Mesendoderm (in vitro differentiated cells): ENCODE results near the gene SCYGR8. TPM values are rescaled to one million over a fixed set of nuclear protein-coding genes. Genes with fewer than 3 reads are reported as not detected.

ENCODE experiments used
- DNase-seq: peaks from one replicate; pipeline ENCODE4 v3.0.0; 2013
- H2AK5ac ChIP-seq: 2 replicates; pipeline ENCODE4 v1.6.1; 2013; ENCODE audit warnings: low read length, inconsistent platforms
- H2BK120ac ChIP-seq: 2 replicates; pipeline ENCODE4 v1.6.1; 2013; ENCODE audit warnings: low read depth, mild to moderate bottlenecking, low read length, moderate library complexity, mixed read lengths
- H2BK15ac ChIP-seq: replicated peaks from 2 replicates; pipeline ENCODE4 v1.6.1; 2013; ENCODE audit warnings: low read depth, mild to moderate bottlenecking, moderate library complexity
- H2BK5ac ChIP-seq: 2 replicates; pipeline ENCODE4 v1.6.1; 2013; ENCODE audit warnings: low read length, inconsistent platforms
- H3K18ac ChIP-seq: 2 replicates; pipeline ENCODE4 v1.6.1; 2013; ENCODE audit warnings: mild to moderate bottlenecking, low read length, mixed read lengths
- H3K23ac ChIP-seq: one replicate; pipeline ENCODE4 v1.6.1; 2013; ENCODE audit warnings: low read length
- H3K27ac ChIP-seq: 2 replicates; pipeline ENCODE4 v1.5.1; 2013; ENCODE audit warnings: low read depth, mild to moderate bottlenecking, inconsistent platforms, low read length, moderate library complexity
- H3K27me3 ChIP-seq: 2 replicates; pipeline ENCODE4 v1.6.1; 2013; ENCODE audit warnings: low read length, control low read depth, mild to moderate bottlenecking, inconsistent platforms; ENCODE audit not compliant: insufficient read depth, poor library complexity
- H3K36me3 ChIP-seq: 2 replicates; pipeline ENCODE4 v1.6.1; 2013; ENCODE audit warnings: low read length, inconsistent platforms; ENCODE audit not compliant: control insufficient read depth, insufficient read depth
- H3K4ac ChIP-seq: one replicate; pipeline ENCODE4 v1.6.1; 2013; ENCODE audit warnings: low read depth, mild to moderate bottlenecking, low read length, moderate library complexity
- H3K4me1 ChIP-seq: 2 replicates; pipeline ENCODE4 v1.6.1; 2013; ENCODE audit warnings: low read depth, low read length, inconsistent platforms; ENCODE audit not compliant: control insufficient read depth
- H3K4me2 ChIP-seq: 2 replicates; pipeline ENCODE4 v1.6.1; 2013; ENCODE audit warnings: low read length
- H3K4me3 ChIP-seq: 2 replicates; pipeline ENCODE4 v1.5.1; 2013; ENCODE audit warnings: mild to moderate bottlenecking, low read length
- H3K56ac ChIP-seq: one replicate; pipeline ENCODE4 v1.6.1; 2013; ENCODE audit warnings: low read length
- H3K79me1 ChIP-seq: 2 replicates; pipeline ENCODE4 v1.6.1; 2013; ENCODE audit warnings: low read length, inconsistent platforms
- H3K79me2 ChIP-seq: 2 replicates; pipeline ENCODE4 v1.6.1; 2013; ENCODE audit warnings: mild to moderate bottlenecking, low read length; ENCODE audit not compliant: control insufficient read depth, insufficient read depth
- H3K9ac ChIP-seq: 2 replicates; pipeline ENCODE4 v1.6.1; 2013; ENCODE audit warnings: low read length, inconsistent platforms
- H4K5ac ChIP-seq: one replicate; pipeline ENCODE4 v1.6.1; 2013; ENCODE audit warnings: low read length
- H4K8ac ChIP-seq: one replicate; pipeline ENCODE4 v1.6.1; 2013; ENCODE audit warnings: low read depth, mild to moderate bottlenecking, control low read depth, low read length, moderate library complexity
- WGBS: extraction: QIAGEN DNeasy Blood & Tissue Kit; methylation state at CpG from one replicate; pipeline ENCODE4 v1.1.7; 2013; ENCODE audit warnings: low lambda C conversion rate, missing lambda C conversion rate; ENCODE audit not compliant: insufficient coverage; ENCODE audit errors: extremely low coverage; 5-methylcytosine and 5-hydroxymethylcytosine counted together
- polyA plus RNA-seq, 2 experiments: library from polyadenylated mRNA; stranded (reverse); fragments of 200-250 nt; gene quantifications; one replicate each; pipeline ENCODE4 v1.2.3, GENCODE V29; 2013

Gene SCYGR8, protein sequence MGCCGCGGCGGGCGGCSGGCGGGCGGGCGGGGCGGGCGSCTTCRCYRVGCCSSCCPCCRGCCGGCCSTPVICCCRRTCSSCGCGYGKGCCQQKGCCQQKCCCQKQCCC
- polyA plus RNA-seq (2013, experiment 1 of 2) = not detected
- polyA plus RNA-seq (2013, experiment 2 of 2) = not detected

DNA sequence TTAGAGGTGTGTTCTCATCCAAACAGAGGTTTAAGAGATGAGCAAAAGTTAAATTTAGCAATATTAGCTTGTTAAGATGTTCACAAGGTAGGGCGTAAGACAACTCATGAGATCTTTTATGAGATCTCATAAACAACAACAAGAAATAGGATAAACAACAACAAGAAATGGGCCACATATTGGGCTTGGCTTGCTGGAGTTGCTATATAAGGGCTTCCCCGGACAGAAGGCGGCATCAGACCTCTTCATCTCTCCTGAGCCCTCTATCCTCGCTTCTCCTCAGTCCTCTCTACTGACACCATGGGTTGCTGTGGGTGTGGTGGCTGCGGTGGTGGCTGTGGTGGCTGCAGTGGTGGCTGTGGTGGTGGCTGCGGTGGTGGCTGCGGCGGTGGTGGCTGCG lies at the start of gene SCYGR8:
Gene SCYGR8 (plus strand): TSS at position 301 of the 400 bp plus-strand sequence. CDS start 0 bp downstream, at position 301.
- no peaks in the 10 kb centered on the region for H3K4me1 ChIP-seq
- no peak within 1 kb of the TSS for H4K8ac ChIP-seq
- no peak within 1 kb of the TSS for H3K56ac ChIP-seq
- no peaks in the 10 kb centered on the region for H3K36me3 ChIP-seq
- H3K27ac ChIP-seq = no peak within 1 kb of the TSS
- H3K27me3 ChIP-seq = no peaks in the 10 kb centered on the region
- H3K4me2 ChIP-seq = no peak within 1 kb of the TSS
- no peak within 1 kb of the TSS for H3K4me3 ChIP-seq
- no peak within 1 kb of the TSS for H3K18ac ChIP-seq
- no peak within 1 kb of the TSS for H2BK5ac ChIP-seq
- no peaks in the 10 kb centered on the region for H3K79me1 ChIP-seq
- H2AK5ac ChIP-seq = no peak within 1 kb of the TSS
- WGBS = no CpG with 5 or more reads among the region's 9 CpGs
- no peak within 1 kb of the TSS for H2BK120ac ChIP-seq
- H4K5ac ChIP-seq = no peak within 1 kb of the TSS
- no peak for DNase-seq
- no peak within 1 kb of the TSS for H2BK15ac ChIP-seq
- H3K9ac ChIP-seq = no peak within 1 kb of the TSS
- no peaks in the 10 kb centered on the region for H3K79me2 ChIP-seq
- no peak within 1 kb of the TSS for H3K23ac ChIP-seq
- no peak within 1 kb of the TSS for H3K4ac ChIP-seq

DNA sequence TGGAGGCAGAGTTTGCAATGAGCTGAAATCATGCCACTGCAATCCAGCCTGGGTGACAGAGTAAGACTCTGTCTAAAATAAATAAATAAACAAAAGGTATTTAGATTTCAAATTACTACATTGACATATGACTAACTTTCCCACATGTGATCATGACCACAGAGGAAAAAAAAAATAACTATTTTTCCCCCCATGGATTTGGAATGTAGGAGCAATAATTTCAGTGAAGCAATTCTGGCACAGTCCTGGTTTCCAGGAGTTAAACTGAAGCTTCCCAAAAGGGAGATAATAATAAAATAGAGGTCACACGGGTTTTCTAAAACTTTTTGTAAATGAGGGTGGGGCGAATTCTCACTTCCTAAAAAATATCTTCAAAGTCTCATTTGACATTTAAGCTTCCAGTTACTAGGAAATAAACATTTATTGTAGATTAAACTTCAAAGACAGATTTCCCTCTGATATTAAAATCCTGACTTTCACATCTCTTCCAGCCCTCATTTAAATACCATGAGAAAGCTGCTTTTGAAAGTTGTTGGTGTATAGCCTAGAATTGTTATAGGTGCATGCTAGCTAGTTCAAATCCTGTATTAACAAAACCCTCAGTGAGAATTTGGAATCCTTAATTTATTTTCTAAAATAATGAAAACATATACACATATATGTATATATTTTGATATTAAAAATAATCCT lies 48.6 kb upstream of the SCYGR8 start:
- no peak for DNase-seq
- no peak overlapping the region for H3K4me2 ChIP-seq
- no peak overlapping the region for H3K9ac ChIP-seq
- H2BK120ac ChIP-seq = no peak overlapping the region
- no peak overlapping the region for H3K4ac ChIP-seq
- H3K27ac ChIP-seq = no peak overlapping the region
- no peaks in the 10 kb centered on the region for H3K27me3 ChIP-seq
- H2BK15ac ChIP-seq = no peak overlapping the region
- H3K4me1 ChIP-seq = no peaks in the 10 kb centered on the region
- H3K36me3 ChIP-seq = no peaks in the 10 kb centered on the region
- no peak overlapping the region for H4K5ac ChIP-seq
- no peak overlapping the region for H2BK5ac ChIP-seq
- H3K56ac ChIP-seq = no peak overlapping the region
- WGBS = no CpG with 5 or more reads among the region's 2 CpGs
- no peak overlapping the region for H3K4me3 ChIP-seq
- H3K79me2 ChIP-seq = no peaks in the 10 kb centered on the region
- H3K23ac ChIP-seq = no peak overlapping the region
- H2AK5ac ChIP-seq = no peak overlapping the region
- no peak overlapping the region for H4K8ac ChIP-seq
- no peak overlapping the region for H3K18ac ChIP-seq
- no peaks in the 10 kb centered on the region for H3K79me1 ChIP-seq

DNA sequence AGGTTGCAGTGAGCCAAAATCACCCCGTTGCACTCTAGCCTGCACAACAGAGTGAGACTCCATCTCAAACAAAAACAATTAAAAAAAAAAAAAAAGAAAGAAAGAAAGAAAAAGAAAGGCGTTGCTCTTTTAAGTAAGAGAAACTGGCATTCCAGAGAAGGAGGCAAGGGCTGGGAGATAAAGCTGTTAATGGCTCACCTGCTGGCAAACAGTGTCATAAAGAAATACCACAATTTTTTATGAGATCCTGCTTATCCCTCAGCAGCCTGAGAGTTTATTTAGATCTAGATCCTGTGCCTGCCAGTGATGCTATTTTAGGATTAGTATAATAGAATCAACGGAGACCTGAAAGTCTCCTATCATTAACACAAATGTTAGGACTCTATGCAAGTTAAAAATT lies 44.1 kb upstream of the SCYGR8 start:
- Histone ChIP-seq H3K4ac (no peak overlapping the region), H2BK5ac (no peak overlapping the region), H4K8ac (no peak overlapping the region), H3K79me1 (no peaks in the 10 kb centered on the region), H2AK5ac (no peak overlapping the region), H3K56ac (no peak overlapping the region), H3K18ac (no peak overlapping the region), H3K27me3 (no peaks in the 10 kb centered on the region), H3K27ac (no peak overlapping the region), H2BK120ac (no peak overlapping the region), H2BK15ac (no peak overlapping the region), H3K23ac (no peak overlapping the region), H3K4me2 (no peak overlapping the region), H3K4me1 (peaks cover 3% of the 10 kb centered on the region), H3K36me3 (no peaks in the 10 kb centered on the region), H3K79me2 (no peaks in the 10 kb centered on the region), H3K4me3 (no peak overlapping the region), H4K5ac (no peak overlapping the region), H3K9ac (no peak overlapping the region)
- peak; percentile 24 for DNase-seq
- no CpG with 5 or more reads among the region's 3 CpGs for WGBS

DNA sequence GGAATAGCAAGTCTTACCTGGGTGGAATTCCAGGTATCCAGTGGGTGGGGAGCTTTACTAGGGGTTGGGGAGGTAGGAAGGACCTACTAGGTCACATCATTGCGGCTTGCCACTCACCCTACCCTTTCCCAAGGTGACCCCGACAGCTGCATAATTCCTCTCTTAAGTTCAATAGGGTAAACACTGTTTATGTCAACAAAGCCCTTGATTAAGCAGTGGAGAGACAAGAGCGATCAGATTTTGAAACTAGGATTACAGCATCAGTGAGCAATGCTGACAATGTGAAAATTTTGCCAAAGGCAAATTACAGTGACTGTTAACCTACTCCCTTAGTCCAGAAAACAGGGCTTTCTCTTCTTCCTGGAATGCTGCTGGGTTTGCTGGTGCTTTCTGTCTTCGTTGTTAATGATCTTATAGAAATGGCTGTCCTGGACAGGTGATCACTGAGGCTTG lies 42.4 kb upstream of the SCYGR8 start:
- no peaks in the 10 kb centered on the region for H3K79me1 ChIP-seq
- H4K5ac ChIP-seq = no peak overlapping the region
- H3K79me2 ChIP-seq = no peaks in the 10 kb centered on the region
- no peak overlapping the region for H3K4me2 ChIP-seq
- no peak overlapping the region for H2BK120ac ChIP-seq
- no peak overlapping the region for H2BK15ac ChIP-seq
- peak; percentile 94 for DNase-seq
- no peak overlapping the region for H4K8ac ChIP-seq
- no CpG with 5 or more reads among the region's 4 CpGs for WGBS
- no peak overlapping the region for H3K27ac ChIP-seq
- no peak overlapping the region for H3K23ac ChIP-seq
- H2AK5ac ChIP-seq = no peak overlapping the region
- no peak overlapping the region for H2BK5ac ChIP-seq
- peaks cover 3% of the 10 kb centered on the region for H3K4me1 ChIP-seq
- no peak overlapping the region for H3K56ac ChIP-seq
- H3K27me3 ChIP-seq = no peaks in the 10 kb centered on the region
- H3K18ac ChIP-seq = no peak overlapping the region
- H3K4me3 ChIP-seq = no peak overlapping the region
- no peaks in the 10 kb centered on the region for H3K36me3 ChIP-seq
- peak overlapping the region; percentile 7 for H3K4ac ChIP-seq
- no peak overlapping the region for H3K9ac ChIP-seq

DNA sequence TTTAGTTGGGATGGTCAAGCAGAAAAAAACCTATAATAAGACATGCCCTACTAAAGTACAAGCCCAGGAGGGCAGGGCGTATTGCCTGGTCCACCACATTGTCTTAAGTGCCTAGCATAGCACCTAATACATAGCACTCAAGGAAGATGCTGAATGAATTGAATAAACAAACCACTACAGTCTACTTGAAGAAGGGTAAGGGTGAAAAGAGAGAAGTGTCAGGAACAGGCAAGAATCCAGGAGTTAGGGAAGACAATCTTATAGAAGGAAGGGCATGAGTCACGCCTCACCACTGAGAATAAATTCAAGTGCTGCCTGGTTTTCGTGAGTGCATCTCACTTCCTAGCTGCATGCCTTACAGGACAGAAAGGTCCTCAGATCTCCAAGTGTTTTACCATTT lies 41.7 kb upstream of the SCYGR8 start:
- no CpG with 5 or more reads among the region's 3 CpGs for WGBS
- Histone ChIP-seq H2AK5ac (no peak overlapping the region), H3K79me2 (no peaks in the 10 kb centered on the region)

More for the DNA sequence above, 41.7 kb upstream of the SCYGR8 start:
- Histone ChIP-seq H3K4me1 (peaks cover 3% of the 10 kb centered on the region), H3K4me2 (no peak overlapping the region), H2BK120ac (no peak overlapping the region), H3K9ac (no peak overlapping the region), H4K5ac (no peak overlapping the region), H2BK5ac (no peak overlapping the region), H3K79me1 (no peaks in the 10 kb centered on the region), H3K27ac (no peak overlapping the region), H3K27me3 (no peaks in the 10 kb centered on the region), H2BK15ac (no peak overlapping the region), H4K8ac (no peak overlapping the region), H3K4ac (no peak overlapping the region), H3K18ac (no peak overlapping the region), H3K56ac (no peak overlapping the region), H3K23ac (no peak overlapping the region), H3K4me3 (no peak overlapping the region), H3K36me3 (no peaks in the 10 kb centered on the region)
- peak; percentile 48 for DNase-seq
